ENCODE results near the gene SCN11A.

DNA sequence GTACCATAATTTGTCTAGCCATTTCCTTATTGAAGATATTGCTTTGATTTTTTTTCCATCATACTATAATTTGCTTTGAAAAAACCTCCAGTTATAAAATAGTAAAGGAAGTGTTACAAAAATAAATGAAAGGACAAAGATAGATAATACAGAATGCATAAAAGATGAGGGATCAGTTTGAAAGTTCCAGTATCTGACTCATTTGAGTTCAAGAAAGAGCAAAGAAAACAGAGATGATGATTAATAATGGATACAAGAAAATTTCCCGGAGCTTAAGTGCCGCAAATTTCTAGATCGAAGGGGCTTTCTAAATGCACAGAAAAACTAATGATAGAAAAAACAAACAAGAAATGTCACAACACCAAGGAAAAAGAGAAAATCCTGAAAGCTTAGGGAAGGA is 4.4 kb upstream of the SCN11A start:
- TF ChIP-seq ATF3 (IDR thresholded peaks at IDR 0.05), result no peak
- no peak for TF ChIP-seq POLR2A (IDR thresholded peaks at IDR 0.05; ENCODE audit: borderline replicate concordance, extremely low read depth, insufficient read depth, insufficient read length)
- no peak for TF ChIP-seq EZH2 (IDR thresholded peaks at IDR 0.05)
- no peak for TF ChIP-seq RAD21 (IDR thresholded peaks at IDR 0.05; ENCODE audit: low read depth)
- TF ChIP-seq EZH2phosphoT487 (IDR thresholded peaks at IDR 0.05; ENCODE audit: borderline replicate concordance), result no peak
- no peak for TF ChIP-seq EGR1 (IDR thresholded peaks at IDR 0.05; ENCODE audit: low read depth)
- no peak for TF ChIP-seq POLR2AphosphoS5 (IDR thresholded peaks at IDR 0.05; ENCODE audit: low read depth, low read length)
- TF ChIP-seq ELF1 (IDR thresholded peaks at IDR 0.05; ENCODE audit: borderline replicate concordance, low read depth), result no peak
- TF ChIP-seq, protein P1, sequence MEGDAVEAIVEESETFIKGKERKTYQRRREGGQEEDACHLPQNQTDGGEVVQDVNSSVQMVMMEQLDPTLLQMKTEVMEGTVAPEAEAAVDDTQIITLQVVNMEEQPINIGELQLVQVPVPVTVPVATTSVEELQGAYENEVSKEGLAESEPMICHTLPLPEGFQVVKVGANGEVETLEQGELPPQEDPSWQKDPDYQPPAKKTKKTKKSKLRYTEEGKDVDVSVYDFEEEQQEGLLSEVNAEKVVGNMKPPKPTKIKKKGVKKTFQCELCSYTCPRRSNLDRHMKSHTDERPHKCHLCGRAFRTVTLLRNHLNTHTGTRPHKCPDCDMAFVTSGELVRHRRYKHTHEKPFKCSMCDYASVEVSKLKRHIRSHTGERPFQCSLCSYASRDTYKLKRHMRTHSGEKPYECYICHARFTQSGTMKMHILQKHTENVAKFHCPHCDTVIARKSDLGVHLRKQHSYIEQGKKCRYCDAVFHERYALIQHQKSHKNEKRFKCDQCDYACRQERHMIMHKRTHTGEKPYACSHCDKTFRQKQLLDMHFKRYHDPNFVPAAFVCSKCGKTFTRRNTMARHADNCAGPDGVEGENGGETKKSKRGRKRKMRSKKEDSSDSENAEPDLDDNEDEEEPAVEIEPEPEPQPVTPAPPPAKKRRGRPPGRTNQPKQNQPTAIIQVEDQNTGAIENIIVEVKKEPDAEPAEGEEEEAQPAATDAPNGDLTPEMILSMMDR (IDR thresholded peaks at IDR 0.05 in 2 of 3, conservative IDR thresholded peaks at IDR 0.05 in 1 of 3; ENCODE audit: borderline replicate concordance in 1 of 3, insufficient read depth in 1 of 3, low read depth in 2 of 3, low read length in 2 of 3), result no peak
- TF ChIP-seq JUND (IDR thresholded peaks at IDR 0.05), result no peak
- no peak for TF ChIP-seq CBX3 (IDR thresholded peaks at IDR 0.05; ENCODE audit: low read depth)
- no peak for TF ChIP-seq ZBTB33 (IDR thresholded peaks at IDR 0.05; ENCODE audit: extremely low read depth, insufficient replicate concordance, low read length)
